ENCODE data around the gene LEUTX.

Gene LEUTX

DNA sequence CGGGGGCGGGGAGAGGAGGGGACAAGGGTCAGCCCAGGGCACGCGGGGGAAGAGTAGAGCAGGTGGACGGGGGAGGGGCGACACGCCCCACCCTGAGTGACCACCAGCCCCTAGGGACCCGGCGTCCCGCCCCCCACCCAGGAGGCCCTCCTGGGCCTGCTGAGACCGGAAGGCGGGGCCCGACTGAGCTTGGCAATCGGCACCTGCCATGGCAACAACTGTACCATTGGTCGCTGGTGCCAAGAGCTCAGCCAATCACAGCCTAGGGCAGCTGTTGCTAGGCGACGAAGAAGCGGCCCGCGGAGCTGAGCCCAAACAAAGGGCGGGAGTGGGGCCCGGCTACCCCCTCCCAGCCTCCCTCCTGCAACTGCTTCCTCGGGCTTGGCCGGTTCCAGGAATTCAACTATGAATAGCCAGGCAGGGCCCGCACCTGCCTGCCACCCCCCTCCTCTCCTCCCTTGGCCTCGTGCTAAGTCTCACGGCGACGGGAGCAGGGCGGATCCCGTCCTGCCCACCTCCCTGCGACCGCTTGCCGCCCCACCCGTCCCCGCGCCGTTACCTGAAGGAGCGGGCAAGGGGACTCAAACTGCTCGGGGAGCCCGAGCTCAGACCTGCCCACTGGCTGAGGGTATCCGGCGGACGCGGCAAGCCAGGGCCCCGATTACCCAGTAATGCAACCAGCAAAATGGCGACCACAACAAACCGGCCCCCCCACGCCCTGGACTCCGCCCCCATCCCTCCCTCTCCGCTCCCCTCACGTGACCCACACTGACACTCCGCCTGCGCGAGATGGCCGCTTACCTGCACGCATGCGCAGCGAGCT, 55.0 kb downstream of the LEUTX start, which contains the start of gene DYRK1B:
DYRK1B (minus strand) TSS at position 699 of the 823 bp plus-strand sequence. CDS start 2,295 bp downstream, outside the sequence.
- Mint-ChIP-seq H3K9me3 (no peaks in the 10 kb centered on the region), H3K4me1 (peaks cover 32% of the 10 kb centered on the region), H3K27me3 (ENCODE audit: low read depth) (no peaks in the 10 kb centered on the region), H3K36me3 (ENCODE audit: low read depth) (peaks cover 64% of the 10 kb centered on the region), H3K27ac (peak within 1 kb of the TSS; percentile 87 to 94 (median 87)), H3K4me3 (peak within 1 kb of the TSS; percentile 89 to 93 (median 92))
- TF ChIP-seq, protein P1, sequence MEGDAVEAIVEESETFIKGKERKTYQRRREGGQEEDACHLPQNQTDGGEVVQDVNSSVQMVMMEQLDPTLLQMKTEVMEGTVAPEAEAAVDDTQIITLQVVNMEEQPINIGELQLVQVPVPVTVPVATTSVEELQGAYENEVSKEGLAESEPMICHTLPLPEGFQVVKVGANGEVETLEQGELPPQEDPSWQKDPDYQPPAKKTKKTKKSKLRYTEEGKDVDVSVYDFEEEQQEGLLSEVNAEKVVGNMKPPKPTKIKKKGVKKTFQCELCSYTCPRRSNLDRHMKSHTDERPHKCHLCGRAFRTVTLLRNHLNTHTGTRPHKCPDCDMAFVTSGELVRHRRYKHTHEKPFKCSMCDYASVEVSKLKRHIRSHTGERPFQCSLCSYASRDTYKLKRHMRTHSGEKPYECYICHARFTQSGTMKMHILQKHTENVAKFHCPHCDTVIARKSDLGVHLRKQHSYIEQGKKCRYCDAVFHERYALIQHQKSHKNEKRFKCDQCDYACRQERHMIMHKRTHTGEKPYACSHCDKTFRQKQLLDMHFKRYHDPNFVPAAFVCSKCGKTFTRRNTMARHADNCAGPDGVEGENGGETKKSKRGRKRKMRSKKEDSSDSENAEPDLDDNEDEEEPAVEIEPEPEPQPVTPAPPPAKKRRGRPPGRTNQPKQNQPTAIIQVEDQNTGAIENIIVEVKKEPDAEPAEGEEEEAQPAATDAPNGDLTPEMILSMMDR (IDR thresholded peaks at IDR 0.05; ENCODE audit: unreplicated experiment in 3 of 3): no peak

- Mint-ChIP-seq H3K4me1 (peaks cover 30% of the 10 kb centered on the region), H3K27me3 (ENCODE audit: low read depth) (no peaks in the 10 kb centered on the region), H3K27ac (peak overlapping the region; percentile 64 to 91 (median 87))
Observed at GRCh38 chr19:39834287-39834841, 55.7 kb downstream of the LEUTX start.

More at GRCh38 chr19:39834287-39834841, 55.7 kb downstream of the LEUTX start:
- no peaks in the 10 kb centered on the region for H3K9me3 Mint-ChIP-seq
- H3K36me3 Mint-ChIP-seq (ENCODE audit: low read depth): peaks cover 64% of the 10 kb centered on the region
- H3K4me3 Mint-ChIP-seq: peak overlapping the region; percentile 80 to 89 (median 81)
- TF ChIP-seq, protein P1 (IDR thresholded peaks at IDR 0.05; ENCODE audit: unreplicated experiment in 3 of 3): no peak
